GM19328 (cell line): ENCODE data around the gene BOC.

Experiments
- ATAC-seq: cut with Tn5 transposase; IDR thresholded peaks from one replicate; pipeline ENCODE4 v1.9.1; 2021; ENCODE audit warnings: mild to moderate bottlenecking, moderate library complexity; ENCODE audit not compliant: unreplicated experiment

Gene BOC

GRCh38 chr3:113185194-113185835 lies 26.0 kb upstream of the BOC start:
- no peak for ATAC-seq

DNA sequence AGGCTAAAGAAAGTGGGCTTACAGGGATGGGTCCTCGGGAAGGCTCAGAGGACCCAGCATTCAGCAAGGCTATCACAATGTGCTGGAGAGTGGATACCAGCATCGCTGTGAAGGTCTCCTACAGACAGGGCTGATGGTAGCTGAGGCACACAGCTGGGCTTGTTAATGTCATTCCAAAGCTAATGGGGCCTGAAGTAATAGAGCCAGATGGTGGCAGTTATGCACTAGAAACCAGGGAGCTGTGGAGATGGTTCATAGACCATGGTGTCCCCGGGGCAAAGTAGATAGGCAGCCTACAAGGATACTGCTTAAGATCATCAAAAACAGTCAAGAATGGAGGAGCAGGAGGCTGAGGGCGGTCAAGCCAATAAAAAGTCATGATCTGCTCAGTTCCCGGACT lies 24.8 kb upstream of the BOC start:
- ATAC-seq: no peak

DNA sequence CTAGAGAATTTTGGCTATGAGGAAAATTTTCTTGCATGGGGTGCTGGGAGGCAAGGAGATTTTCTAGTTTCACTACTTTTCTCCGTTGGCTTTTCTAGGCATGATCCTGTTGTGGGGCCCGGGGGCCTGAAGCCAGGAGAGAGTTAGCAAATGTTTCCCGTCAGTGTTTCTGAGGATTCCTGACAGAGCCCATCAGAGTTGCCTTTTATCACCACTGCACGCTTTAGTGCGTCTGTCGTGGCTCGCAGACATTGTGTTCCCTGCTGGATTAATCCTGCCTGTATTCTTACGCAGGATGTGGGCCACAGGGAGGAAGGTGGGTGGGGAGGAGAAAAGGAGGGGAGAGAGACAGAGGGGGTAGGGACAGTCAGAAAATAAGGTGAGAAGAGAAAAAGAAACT lies 18.1 kb upstream of the BOC start:
- no peak for ATAC-seq

DNA sequence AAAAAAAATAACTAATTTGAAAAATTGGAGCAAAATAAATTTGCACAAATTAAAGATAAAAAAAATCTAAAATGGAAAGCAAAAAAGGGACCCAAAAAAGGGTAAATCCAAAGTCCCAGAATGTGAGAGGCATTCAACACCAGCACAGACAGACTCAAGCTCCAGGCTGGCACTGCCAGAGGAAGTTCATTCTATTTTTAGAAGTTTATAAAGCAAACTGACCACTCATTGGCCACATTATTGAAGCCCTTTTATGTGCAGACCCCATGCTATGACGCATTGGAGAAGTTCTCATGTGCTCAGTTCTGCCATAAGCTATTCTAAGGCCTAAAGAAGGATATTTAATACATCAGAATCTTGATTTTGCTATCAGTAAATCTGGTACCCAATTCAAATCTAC lies 17.6 kb upstream of the BOC start:
- no peak for ATAC-seq

DNA sequence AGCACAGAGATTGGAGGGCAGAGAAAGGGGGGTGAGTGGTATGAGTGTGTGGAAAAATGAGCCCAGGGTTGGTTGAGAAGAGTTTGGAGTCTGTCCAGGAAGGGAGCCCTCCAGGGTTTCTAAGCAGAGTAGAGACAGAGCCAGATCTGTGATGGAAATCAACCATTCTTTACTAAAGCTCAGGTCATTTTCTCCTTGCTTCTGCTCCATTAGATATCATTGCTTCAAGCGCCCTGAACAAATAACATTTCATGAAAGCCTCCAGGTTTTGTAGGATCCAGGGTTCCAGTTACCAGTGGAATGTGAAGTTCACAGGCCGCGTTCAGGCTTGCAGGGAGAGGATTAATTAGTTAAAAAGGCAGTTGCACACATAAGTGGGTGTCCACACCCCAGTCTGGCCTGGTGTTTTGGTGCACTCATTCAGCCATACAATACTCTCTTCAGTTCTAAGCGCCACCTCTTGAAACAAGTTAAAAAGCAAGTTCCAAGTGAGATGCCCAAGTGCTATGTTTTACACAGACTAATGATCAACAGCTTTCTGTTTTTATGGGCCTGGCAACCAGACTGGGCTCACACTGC lies 16.4 kb upstream of the BOC start:
- no peak for ATAC-seq

DNA sequence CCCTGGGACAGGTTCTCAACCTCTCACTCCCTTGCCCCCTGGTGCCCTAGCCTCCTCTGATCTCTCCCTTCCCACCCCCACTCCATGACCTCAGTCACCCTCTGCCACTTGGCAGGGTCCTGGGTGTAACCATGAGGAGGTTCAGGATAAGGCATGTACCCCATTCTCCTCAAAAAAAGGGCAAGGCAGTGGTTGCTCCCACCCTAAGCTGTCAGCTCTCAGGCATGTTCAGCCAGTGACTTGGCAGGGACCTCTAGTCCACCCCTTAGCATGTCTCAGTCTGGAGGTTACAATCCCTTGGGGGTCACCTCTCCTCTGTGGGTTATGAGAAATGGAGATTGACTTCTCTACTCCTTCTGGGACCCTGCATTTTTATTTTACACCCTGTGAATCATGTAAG lies 11.0 kb upstream of the BOC start:
- ATAC-seq: no peak

- no peak for ATAC-seq
Measured at GRCh38 chr3:113200946-113201345, 10.4 kb upstream of the BOC start.

GRCh38 chr3:113204371-113204770 lies 7.0 kb upstream of the BOC start:
- no peak for ATAC-seq

- ATAC-seq: no peak
Measured at GRCh38 chr3:113205481-113205880, 5.9 kb upstream of the BOC start.

DNA sequence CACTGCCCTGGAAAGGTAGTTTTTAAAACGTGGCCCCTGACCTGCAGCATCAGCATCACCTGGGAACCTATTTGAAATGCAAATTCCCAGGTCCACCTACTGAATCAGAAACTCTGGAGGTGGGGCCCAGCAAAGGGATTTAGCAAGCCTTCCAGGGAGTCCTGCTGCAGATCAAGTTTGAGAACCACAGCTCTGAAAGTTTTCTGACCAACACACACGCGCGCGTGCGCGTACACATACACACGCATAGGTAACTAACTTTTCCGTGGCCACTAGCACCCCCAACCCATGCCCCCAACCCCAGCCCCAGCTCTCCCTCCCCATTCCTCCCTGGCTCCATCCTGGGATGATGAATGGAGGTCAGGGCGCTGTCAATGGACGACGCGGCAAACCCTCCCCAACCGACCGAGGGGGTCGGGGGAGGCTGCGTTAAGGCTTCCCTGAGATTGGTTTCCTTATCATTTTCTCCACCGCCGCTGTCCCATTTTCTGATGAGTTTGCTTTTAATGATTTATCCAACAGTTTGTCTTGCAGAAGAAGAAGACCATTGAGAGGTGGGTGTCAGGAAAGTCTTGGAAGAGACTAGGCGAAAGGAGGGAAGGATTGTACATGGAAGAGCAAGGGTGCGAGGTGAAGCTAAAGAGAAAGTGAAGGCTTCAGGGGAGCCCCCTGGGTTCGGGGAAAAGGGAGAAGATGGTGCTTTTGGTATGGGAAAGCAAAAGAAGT lies 590 bp upstream of the BOC start:
- no peak for ATAC-seq

DNA sequence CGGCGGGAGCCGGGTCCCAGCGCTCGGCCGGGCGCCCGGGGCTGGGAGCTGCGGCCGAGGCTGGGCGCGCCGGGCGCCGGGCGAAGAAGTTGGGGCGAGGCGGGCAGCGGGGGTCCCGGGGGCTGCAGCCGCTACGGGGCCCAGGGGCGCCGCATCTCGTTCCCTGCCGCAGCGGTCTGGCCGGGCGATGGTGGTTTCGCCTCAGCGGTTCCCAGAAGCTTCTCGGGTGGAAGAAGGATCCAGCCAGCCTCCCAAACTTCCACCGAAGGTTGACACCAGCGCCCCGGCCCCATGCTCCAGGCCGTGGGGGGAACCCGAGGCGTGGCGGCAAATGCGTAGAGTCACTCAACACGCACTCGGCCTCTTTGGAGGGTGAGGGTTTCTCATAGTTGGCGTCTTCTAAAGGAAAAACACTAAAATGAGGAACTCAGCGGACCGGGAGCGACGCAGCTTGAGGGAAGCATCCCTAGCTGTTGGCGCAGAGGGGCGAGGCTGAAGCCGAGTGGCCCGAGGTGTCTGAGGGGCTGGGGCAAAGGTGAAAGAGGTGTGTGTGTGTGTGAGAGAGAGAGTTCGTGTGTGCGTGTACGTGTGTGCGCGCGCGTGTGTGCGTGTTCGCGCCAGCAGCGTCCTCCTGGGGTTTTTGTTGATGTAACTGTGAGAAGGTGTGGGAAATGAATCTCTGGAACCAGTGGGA lies 940 bp downstream of the BOC start:
- no peak for ATAC-seq

DNA sequence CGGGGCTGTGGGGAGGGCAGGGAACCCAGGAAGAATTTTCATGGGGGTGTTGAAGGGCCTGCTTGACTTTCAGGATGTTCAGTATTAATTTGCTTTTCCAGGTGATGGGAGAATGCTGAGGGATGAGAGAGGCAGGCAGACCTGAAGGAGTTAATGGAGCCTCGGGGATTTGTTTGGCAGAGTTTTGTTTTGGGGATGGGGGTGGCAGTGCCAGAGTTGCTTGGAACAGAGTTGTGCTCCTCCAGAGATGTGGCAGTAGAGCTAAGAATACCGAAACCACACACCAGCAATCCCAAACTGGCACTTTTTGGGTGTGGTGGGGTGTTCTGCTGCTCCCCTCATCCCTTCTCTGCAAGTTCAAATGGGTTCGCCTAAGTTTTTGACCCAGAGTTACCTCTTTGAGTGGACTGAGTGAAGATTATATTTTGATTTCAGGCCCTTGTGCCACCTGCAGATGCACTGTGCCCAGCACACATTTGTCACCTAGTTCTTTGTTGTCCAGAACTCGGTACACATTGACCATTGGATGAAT lies 1.6 kb downstream of the BOC start:
- no peak for ATAC-seq

- ATAC-seq: no peak
Measured at GRCh38 chr3:113213896-113214587, 2.7 kb downstream of the BOC start.

DNA sequence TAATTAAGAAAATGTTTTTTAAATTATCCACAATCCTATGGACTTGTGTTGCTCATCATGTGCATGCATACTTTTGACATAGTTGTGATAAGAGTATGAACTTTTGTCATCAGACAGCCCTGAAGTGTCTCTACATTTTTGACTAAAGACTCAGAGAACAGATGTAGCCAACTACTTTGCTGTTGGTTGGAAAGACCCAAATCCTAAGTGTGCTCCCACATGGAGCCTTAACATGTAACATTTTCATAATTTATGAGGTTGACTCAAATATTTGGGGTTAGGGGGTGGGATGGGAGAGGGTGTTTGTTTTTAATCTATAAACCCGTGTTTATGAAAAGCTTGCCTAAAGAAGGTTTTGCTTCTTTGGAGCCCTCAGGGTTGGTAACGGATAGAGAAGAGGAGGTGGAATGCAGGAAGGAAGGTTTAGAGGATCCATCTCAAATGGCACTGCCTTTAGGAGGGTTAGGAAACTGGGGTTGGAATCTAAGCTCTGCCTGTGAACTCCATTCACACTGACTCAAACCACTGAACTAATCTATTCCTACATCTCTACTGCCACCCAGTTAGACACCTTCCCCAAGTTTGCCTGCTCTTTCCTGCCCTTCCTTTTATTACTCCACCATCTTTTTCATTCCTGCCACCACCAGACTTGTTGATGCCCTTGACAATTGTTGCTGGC lies 3.7 kb downstream of the BOC start:
- ATAC-seq: no peak

DNA sequence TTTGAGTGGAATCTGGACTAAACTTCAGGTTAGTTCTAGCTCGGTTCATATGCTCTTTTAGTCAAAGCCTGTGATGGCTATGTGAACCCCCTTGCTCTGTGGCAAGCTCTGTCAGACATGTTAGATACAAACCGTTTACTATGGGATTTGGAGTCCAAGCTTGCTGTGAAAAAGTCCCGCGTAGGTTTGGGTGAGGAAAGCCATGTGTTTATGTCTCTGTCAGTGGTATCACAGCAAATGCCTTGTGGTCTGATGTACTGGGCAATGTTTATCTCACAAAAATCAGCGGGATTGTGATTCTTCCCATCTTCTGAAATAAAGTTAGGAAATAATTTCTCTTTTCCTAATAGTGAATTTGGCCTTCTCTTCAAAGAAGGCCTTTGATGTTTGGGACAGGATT lies 5.0 kb downstream of the BOC start:
- no peak for ATAC-seq

DNA sequence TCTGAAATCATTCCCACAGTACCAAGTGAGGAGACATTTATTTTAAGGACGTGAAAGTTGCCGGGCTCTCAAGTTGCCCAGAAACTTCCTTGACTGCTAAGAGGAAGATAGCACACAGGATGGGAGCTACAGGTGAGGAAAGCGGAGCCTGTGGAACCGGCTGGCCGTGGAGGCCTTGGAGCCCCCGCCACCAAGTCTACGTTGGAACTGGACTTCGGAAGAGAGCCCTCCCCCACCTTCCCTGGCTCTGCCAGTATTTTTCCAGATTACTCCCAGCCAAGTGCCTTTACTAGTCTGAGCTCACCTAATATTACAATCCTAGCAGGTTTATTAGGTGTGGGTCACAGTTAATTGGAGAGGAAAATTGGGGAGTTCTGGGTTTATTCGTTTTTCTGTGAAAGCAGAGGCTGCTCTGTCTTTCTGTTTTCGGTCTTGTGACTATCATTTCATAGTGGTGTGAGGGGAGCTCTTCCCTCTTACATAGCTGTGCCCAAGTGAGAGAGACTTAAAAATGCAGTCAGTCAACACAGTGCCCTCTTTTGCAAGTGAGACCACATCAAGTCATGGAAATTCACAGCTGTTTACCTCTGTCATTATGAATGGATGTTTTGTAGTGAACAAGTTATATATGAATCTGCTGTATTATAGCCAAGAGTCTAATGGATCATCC lies 6.8 kb downstream of the BOC start:
- no peak for ATAC-seq

DNA sequence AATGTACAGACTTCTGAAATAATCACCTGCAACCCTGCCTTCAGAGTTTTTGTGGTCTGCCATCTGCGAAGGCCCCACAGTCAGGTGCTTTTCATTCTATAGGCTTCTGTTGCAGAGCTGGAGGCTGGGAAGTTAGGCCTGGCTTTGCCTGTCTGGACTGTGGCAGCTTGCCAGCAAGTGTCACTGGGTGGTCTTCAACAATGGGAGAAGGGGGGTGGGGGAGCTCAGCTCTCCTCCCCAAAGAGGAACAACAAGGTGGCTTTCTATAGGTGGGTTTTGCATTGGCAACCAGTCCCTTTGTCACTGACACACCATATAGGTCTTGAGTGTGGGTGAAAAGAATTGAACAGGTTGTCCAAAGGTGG lies 7.3 kb downstream of the BOC start:
- no peak for ATAC-seq

- no peak for ATAC-seq
Measured at GRCh38 chr3:113219605-113220300, 8.4 kb downstream of the BOC start.

DNA sequence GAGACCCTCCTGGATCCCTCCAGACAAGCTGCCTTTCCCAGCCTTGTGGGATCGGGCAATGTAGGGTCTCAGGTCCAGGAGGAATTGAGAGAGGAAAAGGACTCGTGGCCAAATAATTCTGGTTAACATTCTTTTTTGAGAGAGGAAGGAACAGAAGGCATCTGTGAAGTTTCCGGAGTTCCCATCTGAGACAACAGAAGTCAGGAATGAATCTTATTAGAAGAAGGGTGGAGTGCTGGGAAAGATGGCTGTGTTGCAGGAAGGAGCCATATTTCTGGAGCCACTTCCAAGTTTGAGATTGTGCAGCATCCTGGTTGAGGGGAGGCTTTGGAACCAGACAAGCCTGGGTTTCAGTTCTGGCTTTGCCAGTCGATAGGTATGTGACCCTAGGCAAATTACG lies 9.4 kb downstream of the BOC start:
- no peak for ATAC-seq
